Activated CD4-positive, alpha-beta memory T cell treated with anti-CD3 and anti-CD28 coated beads, Interleukin-2, amount 10 ng/mL, durations not matched to agents 7 days and 5 days (primary cell): ENCODE measurements around the gene KIAA1614. TPM values are rescaled to one million over a fixed set of nuclear protein-coding genes. Genes with fewer than 3 reads are reported as not detected.
"Not testable (repeated sequence)": the region's sequence is repeated elsewhere in the genome, so short reads cannot be mapped to it uniquely, and the experiment has no call there.

Source experiments
- CTCF ChIA-PET: fragments of 350-600 bp; sonication (Branson Sonifier 250); formaldehyde crosslinking; loops from one replicate; lab custom pipeline; 2021; ENCODE audit warnings: antibody characterized with exemption, inconsistent platforms; lab: Charles Lee
- POLR2A ChIA-PET: fragments of 350-600 bp; sonication (Branson Sonifier 250); formaldehyde crosslinking; loops from one replicate; lab custom pipeline; 2021; ENCODE audit warnings: antibody characterized with exemption; lab: Charles Lee
- DNase-seq: peaks from one replicate; pipeline ENCODE4 v3.0.0-alpha.2; 2020
- H3K27ac Mint-ChIP-seq: one replicate; pipeline ENCODE4 v1.8.0; 2021; ENCODE audit warnings: mild to moderate bottlenecking, mixed read lengths
- H3K27me3 Mint-ChIP-seq: one replicate; pipeline ENCODE4 v1.8.0; 2021; ENCODE audit warnings: mixed read lengths
- H3K36me3 Mint-ChIP-seq: one replicate; pipeline ENCODE4 v1.8.0; 2021; ENCODE audit warnings: low read depth, mixed read lengths
- H3K4me1 Mint-ChIP-seq: one replicate; pipeline ENCODE4 v1.8.0; 2021; ENCODE audit warnings: mixed read lengths
- H3K4me3 Mint-ChIP-seq: one replicate; pipeline ENCODE4 v1.8.0; 2021; ENCODE audit warnings: mild to moderate bottlenecking, mixed read lengths
- H3K9me3 Mint-ChIP-seq: one replicate; pipeline ENCODE4 v1.8.0; 2021; ENCODE audit warnings: mixed read lengths
- total RNA-seq, 2 experiments: library from RNA; stranded (reverse); gene quantifications; one replicate each; pipeline ENCODE4 v1.2.3, GENCODE V29; 2021

The KIAA1614 gene
- total RNA-seq, 2 experiments from 2014 or later, result 0.03 to 0.13 TPM

DNA sequence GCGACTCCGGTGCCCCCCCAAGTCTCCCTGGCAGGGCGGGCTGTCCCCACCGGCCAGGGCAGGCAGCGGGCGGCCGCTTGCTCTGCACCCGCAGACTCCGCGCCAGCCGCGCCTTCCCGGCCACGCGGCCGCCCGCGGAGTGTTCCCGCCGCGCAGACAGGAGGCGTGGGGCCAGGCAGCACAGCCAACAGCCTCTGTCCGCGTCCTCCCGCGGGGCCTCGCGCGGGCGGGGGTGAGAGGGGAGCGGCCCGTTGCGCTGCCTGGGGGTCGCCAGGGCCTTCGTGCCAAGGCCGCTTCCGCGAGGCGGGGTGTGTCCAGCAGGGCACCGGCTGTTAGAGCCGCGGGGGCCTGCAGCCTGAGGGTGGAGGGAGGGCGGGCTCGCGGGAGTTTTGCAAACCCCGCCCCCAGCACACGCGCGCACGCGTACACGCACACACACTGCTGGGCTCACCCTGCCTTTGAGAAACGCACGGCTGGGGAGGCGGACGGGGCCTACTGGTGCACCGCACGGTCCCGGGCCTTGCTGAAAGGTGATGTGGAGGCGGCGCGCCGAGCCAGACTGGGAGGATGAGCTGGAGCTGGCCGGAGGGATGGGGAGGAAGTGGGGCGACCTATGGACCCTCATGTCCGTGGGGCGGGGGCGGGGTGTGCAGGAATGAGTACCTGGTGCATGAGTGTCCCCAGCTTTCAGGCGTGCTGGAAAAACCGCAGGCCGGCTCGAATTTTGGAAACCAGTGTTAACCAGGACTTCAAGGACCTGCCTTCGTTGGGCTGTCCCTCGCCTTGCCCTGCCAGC is 41.5 kb downstream of the KIAA1614 start:
- Mint-ChIP-seq H3K4me3 (peak overlapping the region; percentile 41), H3K9me3 (no peaks in the 10 kb centered on the region), H3K4me1 (peaks cover 7% of the 10 kb centered on the region), H3K36me3 (peaks cover 23% of the 10 kb centered on the region), H3K27me3 (no peaks in the 10 kb centered on the region), H3K27ac (no peak overlapping the region)
- CTCF ChIA-PET, result no interaction called here
- DNase-seq, result peak; percentile 62
- POLR2A ChIA-PET, result no interaction called here

DNA sequence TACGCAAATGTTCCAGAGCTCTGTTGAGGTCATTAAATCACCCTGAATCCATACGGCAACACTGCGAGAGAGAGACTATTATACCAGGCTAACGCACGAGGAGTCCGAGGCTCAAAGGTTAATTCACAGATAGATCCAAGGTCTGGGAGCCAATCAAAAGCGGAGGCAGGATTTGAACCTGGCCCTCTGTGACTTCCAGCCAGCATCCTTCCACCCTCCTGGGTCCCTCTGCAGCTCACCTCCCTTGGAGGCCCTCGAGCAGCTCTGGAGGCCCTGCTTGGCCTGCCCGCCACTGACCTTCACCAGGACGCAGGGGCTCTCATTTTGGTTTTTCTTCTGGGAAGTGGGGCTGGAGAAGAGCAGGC is 42.1 kb downstream of the KIAA1614 start:
- DNase-seq, result no peak
- ChIA-PET POLR2A (no interaction called here), CTCF (no interaction called here)
- H3K27me3 Mint-ChIP-seq, result no peaks in the 10 kb centered on the region
- H3K9me3 Mint-ChIP-seq, result no peaks in the 10 kb centered on the region
- peaks cover 23% of the 10 kb centered on the region for H3K36me3 Mint-ChIP-seq
- H3K4me1 Mint-ChIP-seq, result peaks cover 7% of the 10 kb centered on the region
- peak overlapping the region; percentile 41 for H3K4me3 Mint-ChIP-seq
- H3K27ac Mint-ChIP-seq, result no peak overlapping the region

DNA sequence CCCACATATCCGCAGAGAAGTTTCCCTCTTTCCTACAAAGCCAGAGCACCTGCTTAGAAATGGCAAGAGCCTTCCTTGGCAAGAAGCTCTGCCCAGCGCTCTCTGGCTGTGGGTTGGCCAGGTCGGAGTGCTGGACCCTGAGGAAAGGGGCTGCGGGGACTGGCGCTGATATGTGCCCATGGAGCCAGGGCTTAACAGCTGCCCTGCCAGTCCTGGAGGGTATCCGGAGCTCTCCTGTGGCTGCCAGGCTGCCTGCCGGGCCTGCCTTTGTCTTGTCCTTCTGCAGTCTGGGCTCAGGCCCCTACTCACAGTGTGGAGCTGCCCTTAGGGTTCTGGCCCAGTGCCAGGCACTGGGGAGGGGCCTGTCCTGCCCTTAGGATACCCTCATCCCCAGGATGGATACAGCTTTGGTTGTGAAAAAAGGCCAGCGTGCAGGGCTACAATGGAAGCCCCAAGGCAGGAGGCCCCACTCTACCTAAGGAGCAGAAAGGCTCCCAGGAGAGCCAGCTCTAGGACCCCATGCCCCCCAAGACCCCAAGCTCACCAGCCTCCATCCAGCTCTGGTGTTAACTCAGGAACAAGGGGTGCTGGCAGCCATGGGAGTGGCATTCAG is 43.4 kb downstream of the KIAA1614 start:
- H3K27ac Mint-ChIP-seq, result no peak overlapping the region

DNA sequence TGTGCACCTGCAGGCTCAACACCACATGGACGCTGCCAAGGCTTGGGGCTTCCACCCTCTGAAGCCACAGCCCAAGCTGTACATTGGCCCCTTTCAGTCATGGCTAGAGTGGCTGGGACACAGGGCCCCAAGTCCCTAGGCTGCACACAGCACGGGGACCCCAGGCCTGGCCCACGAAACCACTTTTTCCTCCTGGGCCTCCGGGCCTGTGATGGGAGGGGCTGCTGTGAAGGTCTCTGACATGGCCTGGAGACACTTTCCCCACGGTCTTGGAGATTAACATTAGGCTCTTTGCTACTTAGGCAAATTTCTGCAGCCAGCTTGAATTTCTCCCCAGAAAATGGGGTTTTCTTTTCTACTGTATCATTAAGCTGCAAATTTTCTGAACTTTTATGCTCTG is 46.9 kb downstream of the KIAA1614 start:
- CTCF ChIA-PET, H3K27ac Mint-ChIP-seq: not testable (repeated sequence)

More for the DNA sequence above, 43.4 kb downstream of the KIAA1614 start:
- H3K9me3 Mint-ChIP-seq, result no peaks in the 10 kb centered on the region
- peaks cover 7% of the 10 kb centered on the region for H3K4me1 Mint-ChIP-seq
- DNase-seq, result no peak
- ChIA-PET POLR2A (interaction anchor here (0.7 kb wide), 1 partner anchor 184 kb away, joined by 3 read pairs; no protein-coding TSS in a partner anchor), CTCF (no interaction called here)
- H3K36me3 Mint-ChIP-seq, result peaks cover 25% of the 10 kb centered on the region
- no peaks in the 10 kb centered on the region for H3K27me3 Mint-ChIP-seq
- no peak overlapping the region for H3K4me3 Mint-ChIP-seq

DNA sequence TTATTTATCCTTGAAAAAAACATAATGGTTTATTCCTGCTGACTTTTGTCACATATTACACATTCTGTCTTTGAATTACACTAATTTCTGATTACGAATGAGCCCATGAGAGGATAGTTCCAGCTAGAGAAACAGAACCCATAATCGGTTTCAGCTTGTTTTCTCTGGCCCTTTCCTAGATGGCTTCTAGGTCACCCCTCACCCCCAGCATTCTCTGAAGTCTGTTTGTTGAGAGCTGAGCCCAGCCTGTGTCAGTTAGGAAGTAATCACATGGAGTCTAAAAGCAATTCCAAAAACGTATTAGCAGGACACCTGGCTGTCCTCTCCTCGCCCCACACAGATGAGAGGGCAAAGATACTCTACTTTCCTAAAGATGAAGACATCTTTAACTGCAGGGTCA is 48.9 kb downstream of the KIAA1614 start:
- H3K27ac Mint-ChIP-seq, result no peak overlapping the region
- ChIA-PET CTCF (no interaction called here), POLR2A (no interaction called here)
- no peaks in the 10 kb centered on the region for H3K4me1 Mint-ChIP-seq
- peaks cover 39% of the 10 kb centered on the region for H3K36me3 Mint-ChIP-seq
- no peak for DNase-seq
- H3K4me3 Mint-ChIP-seq, result no peak overlapping the region
- H3K9me3 Mint-ChIP-seq, result no peaks in the 10 kb centered on the region
- H3K27me3 Mint-ChIP-seq, result no peaks in the 10 kb centered on the region

More for the DNA sequence above, 46.9 kb downstream of the KIAA1614 start:
- H3K4me3 Mint-ChIP-seq, POLR2A ChIA-PET, H3K27me3 Mint-ChIP-seq, H3K9me3 Mint-ChIP-seq, H3K4me1 Mint-ChIP-seq, DNase-seq: not testable (repeated sequence)
- peaks cover 32% of the 10 kb centered on the region for H3K36me3 Mint-ChIP-seq

DNA sequence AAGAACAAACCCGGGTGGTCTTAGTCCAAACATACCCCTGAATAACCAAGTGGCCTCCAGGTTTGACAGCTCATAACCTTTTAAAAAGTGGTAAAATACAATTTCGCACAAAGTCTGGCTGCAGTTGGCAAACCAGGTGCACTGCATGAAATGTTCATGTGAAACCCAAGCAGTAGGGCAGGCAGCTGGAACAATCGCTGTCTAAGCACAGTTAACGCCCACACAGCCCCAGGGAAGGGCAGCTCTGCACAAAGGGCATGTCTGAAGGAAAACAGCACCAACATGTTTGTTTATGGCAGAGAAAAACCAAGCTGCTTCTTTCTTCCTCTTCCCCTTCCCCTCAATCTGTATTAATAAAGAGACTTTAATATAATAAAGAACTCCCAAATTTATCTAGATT is 49.5 kb downstream of the KIAA1614 start:
- POLR2A ChIA-PET, result no interaction called here
- Mint-ChIP-seq H3K27me3 (no peaks in the 10 kb centered on the region), H3K36me3 (peaks cover 39% of the 10 kb centered on the region), H3K9me3 (no peaks in the 10 kb centered on the region), H3K4me3 (no peak overlapping the region), H3K4me1 (no peaks in the 10 kb centered on the region), H3K27ac (no peak overlapping the region)
- CTCF ChIA-PET, result no interaction called here
- DNase-seq, result no peak

DNA sequence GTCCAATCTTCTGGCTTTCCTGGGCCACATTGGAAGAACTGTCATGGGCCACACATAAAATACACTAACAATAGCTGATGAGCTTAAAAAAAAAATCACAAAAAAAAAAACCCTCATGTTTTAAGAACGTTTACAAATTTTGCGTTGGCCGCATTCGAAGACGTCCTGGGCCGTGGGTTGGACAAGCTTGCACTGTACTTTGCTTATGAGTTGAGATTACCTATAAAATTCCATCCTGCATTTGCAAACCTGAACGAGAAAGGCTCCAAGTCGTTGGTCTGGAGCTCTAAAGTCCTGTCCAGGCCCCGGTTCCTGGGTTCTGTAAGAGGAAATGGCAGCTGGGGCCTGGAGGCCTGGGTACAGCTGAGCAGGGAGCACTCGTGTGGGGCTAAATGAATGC is 51.4 kb downstream of the KIAA1614 start:
- H3K27ac Mint-ChIP-seq, result no peak overlapping the region
- H3K27me3 Mint-ChIP-seq, result no peaks in the 10 kb centered on the region
- ChIA-PET POLR2A (no interaction called here), CTCF (no interaction called here)
- no peaks in the 10 kb centered on the region for H3K4me1 Mint-ChIP-seq
- no peaks in the 10 kb centered on the region for H3K9me3 Mint-ChIP-seq
- peaks cover 34% of the 10 kb centered on the region for H3K36me3 Mint-ChIP-seq
- H3K4me3 Mint-ChIP-seq, result no peak overlapping the region
- no peak for DNase-seq

DNA sequence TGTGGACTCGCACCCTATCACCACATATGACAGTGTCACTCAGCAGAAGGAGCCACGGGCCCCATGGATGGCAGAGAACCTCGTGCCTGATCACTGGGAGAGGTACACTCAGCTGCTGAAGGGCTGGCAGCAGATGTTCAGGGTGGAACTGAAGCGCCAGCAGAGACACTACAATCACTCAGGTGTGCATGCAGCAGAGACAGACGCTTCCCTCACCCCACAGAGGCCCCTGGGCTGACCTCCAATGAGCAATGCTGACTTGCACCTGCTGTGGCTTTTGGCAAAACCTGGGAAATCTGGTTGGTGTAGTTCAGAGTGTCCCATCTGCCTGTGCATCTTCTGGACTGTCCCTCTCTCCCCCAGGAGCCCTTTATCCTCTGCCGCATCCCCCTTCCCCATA is 51.9 kb downstream of the KIAA1614 start:
- ChIA-PET CTCF (no interaction called here), POLR2A (no interaction called here)
- no peak overlapping the region for H3K4me3 Mint-ChIP-seq
- no peaks in the 10 kb centered on the region for H3K9me3 Mint-ChIP-seq
- H3K4me1 Mint-ChIP-seq, result no peaks in the 10 kb centered on the region
- no peaks in the 10 kb centered on the region for H3K27me3 Mint-ChIP-seq
- H3K36me3 Mint-ChIP-seq, result peaks cover 32% of the 10 kb centered on the region
- H3K27ac Mint-ChIP-seq, result no peak overlapping the region
- DNase-seq, result no peak

DNA sequence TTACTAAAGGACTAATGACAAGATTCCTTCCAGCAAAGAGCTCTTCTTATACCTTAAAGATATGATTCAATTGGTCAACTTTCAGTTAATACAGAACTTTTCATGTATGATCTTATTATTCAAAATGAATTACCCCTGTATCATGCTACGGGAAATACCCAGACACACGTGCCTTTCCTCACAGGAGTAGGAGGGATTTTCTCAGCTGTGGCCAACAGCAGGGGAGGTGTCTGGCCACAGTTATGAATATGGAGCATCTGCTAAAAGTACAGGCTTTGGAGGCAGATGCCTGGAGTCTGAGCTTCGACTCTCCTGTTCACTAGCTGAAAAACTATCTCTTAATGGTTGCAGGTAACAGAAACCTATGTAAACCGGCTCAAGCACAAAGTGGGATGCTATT is 53.6 kb downstream of the KIAA1614 start:
- H3K27ac Mint-ChIP-seq, result no peak overlapping the region
- no peak overlapping the region for H3K4me3 Mint-ChIP-seq
- peaks cover 3% of the 10 kb centered on the region for H3K4me1 Mint-ChIP-seq
- H3K27me3 Mint-ChIP-seq, result no peaks in the 10 kb centered on the region
- H3K36me3 Mint-ChIP-seq, result peaks cover 33% of the 10 kb centered on the region
- ChIA-PET CTCF (no interaction called here), POLR2A (no interaction called here)
- DNase-seq, result no peak
- no peaks in the 10 kb centered on the region for H3K9me3 Mint-ChIP-seq

DNA sequence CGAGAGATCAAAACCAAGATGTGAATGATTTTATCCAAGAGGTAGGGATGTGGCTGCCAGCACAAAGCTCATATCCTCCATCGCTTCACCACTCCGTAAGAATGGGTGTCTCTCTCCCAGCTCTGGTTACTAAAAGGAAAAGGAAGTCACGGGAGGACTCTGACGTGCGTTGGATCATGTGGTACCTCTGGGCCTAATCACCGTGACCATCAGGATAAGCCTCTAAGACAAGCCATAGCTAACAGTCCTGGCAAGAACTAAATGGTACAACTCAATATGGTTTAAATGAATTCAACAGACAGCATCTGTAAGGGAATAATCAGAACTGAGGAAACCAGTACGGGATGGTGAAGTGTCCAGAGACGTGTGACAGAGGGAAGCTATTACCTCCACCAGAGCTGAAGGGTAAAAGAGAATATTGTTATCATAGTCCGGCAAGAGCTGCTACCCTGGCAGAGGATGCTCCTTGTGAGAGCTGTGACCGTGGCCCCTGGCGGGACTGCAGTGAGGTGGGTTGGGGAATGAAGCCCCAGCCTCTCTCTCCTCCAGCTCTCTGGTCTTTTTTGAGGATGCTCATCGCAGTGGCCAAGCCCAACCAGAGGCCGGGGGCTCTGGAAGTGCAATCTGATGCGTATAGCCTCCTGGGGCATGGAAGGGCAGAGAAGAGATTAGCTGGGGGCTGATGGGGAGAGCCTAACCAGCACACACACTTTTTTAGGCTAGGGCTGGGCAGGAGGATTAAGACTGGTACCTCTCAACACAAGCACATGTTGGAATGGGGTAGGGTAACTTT is 54.2 kb downstream of the KIAA1614 start:
- Mint-ChIP-seq H3K9me3 (no peaks in the 10 kb centered on the region), H3K4me1 (peaks cover 3% of the 10 kb centered on the region), H3K27me3 (no peaks in the 10 kb centered on the region), H3K27ac (no peak overlapping the region), H3K4me3 (no peak overlapping the region), H3K36me3 (peaks cover 35% of the 10 kb centered on the region)
- ChIA-PET CTCF (interaction anchor here (0.5 to 0.7 kb wide), 2 partner anchors 41 to 52 kb away, joined by 3 read pairs; no protein-coding TSS in a partner anchor), POLR2A (no interaction called here)
- no peak for DNase-seq

DNA sequence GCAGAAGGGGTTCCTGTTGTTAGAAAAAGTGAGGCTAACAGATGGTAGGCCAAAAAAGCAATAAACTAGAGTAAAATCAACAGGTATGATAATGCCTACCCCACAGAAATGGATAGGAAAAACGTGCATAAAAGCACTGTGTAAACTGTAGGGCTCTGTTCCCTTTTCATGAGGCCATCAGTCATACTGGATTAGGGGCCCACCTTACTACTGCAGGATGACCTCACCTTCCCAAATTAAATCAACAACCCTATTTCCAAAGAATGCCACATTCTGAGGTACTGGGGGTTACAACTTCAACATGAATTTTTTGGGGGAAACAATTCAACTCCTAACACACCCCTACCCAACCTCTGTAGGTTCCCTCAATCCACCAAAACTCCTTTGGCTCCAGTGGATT is 54.9 kb downstream of the KIAA1614 start:
- ChIA-PET CTCF (interaction anchor here (0.7 kb wide), 1 partner anchor 52 kb away, joined by 3 read pairs; no protein-coding TSS in a partner anchor), POLR2A (no interaction called here)
- Mint-ChIP-seq H3K4me1 (peaks cover 3% of the 10 kb centered on the region), H3K9me3 (no peaks in the 10 kb centered on the region), H3K36me3 (peaks cover 40% of the 10 kb centered on the region), H3K4me3 (no peak overlapping the region), H3K27me3 (no peaks in the 10 kb centered on the region), H3K27ac (no peak overlapping the region)
- DNase-seq, result no peak

DNA sequence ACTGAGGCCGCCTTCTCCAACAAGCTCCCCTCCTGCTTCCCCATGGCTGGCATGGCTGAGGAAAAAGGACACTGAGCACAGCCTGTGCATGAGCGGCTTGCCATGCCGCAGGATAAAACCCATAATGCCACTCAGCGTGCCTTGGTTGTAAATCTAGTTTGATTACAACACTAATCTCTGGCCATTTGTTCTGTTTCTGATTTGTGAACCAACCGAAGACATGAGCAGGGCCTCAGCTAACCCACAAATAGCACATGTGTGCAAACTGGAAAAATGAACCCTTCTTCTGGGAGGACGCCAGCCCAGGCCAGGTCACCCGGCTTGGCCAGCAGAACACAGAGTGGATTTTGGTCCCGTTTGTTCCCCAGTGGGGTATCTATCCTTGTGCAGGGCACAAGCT is 56.1 kb downstream of the KIAA1614 start:
- H3K27ac Mint-ChIP-seq, CTCF ChIA-PET, H3K9me3 Mint-ChIP-seq, DNase-seq, H3K4me3 Mint-ChIP-seq, H3K27me3 Mint-ChIP-seq, H3K4me1 Mint-ChIP-seq, POLR2A ChIA-PET: not testable (repeated sequence)
- peaks cover 44% of the 10 kb centered on the region for H3K36me3 Mint-ChIP-seq

DNA sequence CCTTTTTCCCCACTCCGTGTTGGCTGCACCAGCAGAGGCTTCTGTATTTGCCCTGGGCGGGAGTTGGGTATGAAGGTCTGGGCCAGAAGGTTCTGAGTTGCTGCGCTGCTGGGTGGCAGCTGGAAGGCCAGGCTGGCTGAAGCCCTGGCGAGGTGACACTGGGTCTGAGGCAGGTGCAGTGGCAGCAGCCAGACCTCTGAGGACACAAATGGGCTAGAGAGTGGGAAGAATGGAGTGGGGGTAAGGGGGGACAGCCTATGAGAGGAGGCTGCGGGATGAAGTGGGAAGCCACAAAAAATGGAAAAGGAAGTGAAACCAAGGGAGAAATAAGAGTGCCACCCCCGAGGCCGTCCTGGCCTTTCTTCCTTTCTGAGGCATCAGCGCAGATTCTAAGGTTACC is 56.7 kb downstream of the KIAA1614 start:
- Mint-ChIP-seq H3K27ac (no peak overlapping the region), H3K9me3 (no peaks in the 10 kb centered on the region), H3K27me3 (no peaks in the 10 kb centered on the region), H3K4me3 (no peak overlapping the region), H3K4me1 (peaks cover 3% of the 10 kb centered on the region), H3K36me3 (peaks cover 47% of the 10 kb centered on the region)
- POLR2A ChIA-PET, result no interaction called here
- no peak for DNase-seq
- CTCF ChIA-PET, result interaction anchor here (1.0 to 1.4 kb wide), 2 partner anchors 15 to 173 kb away, joined by 3 read pairs; no protein-coding TSS in a partner anchor
